Large intestine (tissue), 3 donors: ENCODE data around the gene S100A4. TPM values are rescaled to one million over a fixed set of nuclear protein-coding genes. Genes with fewer than 3 reads are reported as not detected.
A peak's percentile ranks its signal among the peaks of the same experiment; 100 is the strongest.
"Not testable (repeated sequence)": the region's sequence is repeated elsewhere in the genome, so short reads cannot be mapped to it uniquely, and the experiment has no call there.

Source experiments
- DNase-seq, 2 donors: peaks; one replicate each; pipeline versions ENCODE4 v3.0.0 to v3.0.0-alpha.2; 2013
- H3K27ac ChIP-seq: one replicate; pipeline ENCODE4 v1.5.1; 2013; ENCODE audit warnings: low read length
- H3K27me3 ChIP-seq: 2 replicates; pipeline ENCODE4 v1.6.1; 2013; ENCODE audit warnings: low read length; ENCODE audit not compliant: control insufficient read depth, insufficient read depth
- H3K36me3 ChIP-seq: 2 replicates; pipeline ENCODE4 v1.6.1; 2013; ENCODE audit warnings: low read length; ENCODE audit not compliant: control insufficient read depth, insufficient read depth
- H3K4me1 ChIP-seq: one replicate; pipeline ENCODE4 v1.6.1; 2013; ENCODE audit warnings: low read length; ENCODE audit not compliant: control insufficient read depth, insufficient read depth
- H3K4me3 ChIP-seq: one replicate; pipeline ENCODE4 v1.5.1; 2013; ENCODE audit warnings: low read length
- H3K9me3 ChIP-seq: one replicate; pipeline ENCODE4 v1.6.1; 2013; ENCODE audit warnings: mild to moderate bottlenecking, low read depth, low read length, moderate library complexity; ENCODE audit not compliant: control insufficient read depth
- WGBS: methylation state at CpG from one replicate; pipeline ENCODE4 v1.1.5; 2013; ENCODE audit warnings: low lambda C conversion rate; ENCODE audit not compliant: insufficient coverage; 5-methylcytosine and 5-hydroxymethylcytosine counted together
- polyA plus RNA-seq: library from polyadenylated mRNA; unstranded; fragments of 120-200 nt; gene quantifications from one replicate; pipeline ENCODE4 v1.2.1, GENCODE V29; 2013

S100A4 gene
- polyA plus RNA-seq, 1 donor = 18.0 TPM

DNA sequence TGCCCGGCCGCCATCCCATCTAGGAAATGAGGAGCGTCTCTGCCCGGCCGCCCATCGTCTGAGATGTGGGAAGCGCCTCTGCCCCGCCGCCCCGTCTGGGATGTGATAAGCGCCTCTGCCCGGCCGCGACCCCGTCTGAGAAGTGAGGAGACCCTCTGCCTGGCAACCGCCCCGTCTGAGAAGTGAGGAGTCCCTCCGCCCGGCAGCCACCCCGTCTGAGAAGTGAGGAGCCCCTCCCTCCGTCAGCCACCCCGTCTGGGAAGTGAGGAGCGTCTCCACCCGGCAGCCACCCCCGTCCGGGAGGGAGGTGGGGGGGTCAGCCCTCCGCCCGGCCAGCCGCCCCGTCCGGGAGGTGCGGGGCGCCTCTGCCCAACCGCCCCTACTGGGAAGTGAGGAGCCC is 37.2 kb upstream of the S100A4 start:
- H3K4me1 ChIP-seq, H3K4me3 ChIP-seq, DNase-seq, H3K27me3 ChIP-seq, H3K9me3 ChIP-seq, H3K36me3 ChIP-seq, H3K27ac ChIP-seq: not testable (repeated sequence)
- WGBS = no CpG with 5 or more reads among the region's 34 CpGs

DNA sequence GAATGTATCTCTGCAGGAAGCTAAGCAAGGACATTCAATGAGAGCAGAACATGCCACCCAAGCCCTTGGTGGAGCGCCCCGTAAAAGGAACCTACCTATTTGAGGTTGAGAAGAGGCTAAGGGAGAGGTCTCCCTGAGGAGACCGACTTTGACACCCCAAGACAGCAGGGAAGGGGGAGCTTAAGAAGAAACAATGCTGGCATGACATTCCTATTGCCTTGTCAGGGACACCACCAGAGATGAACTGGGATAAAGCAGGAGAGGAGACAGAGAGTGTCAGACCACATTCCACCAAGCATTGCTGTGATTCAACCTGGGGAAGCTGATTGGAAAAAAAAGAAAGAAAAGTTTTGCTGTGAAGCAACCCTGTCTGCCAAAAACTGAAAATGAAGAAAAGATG is 33.3 kb upstream of the S100A4 start:
- Histone ChIP-seq H3K4me3 (no peak overlapping the region), H3K4me1 (peaks cover 2% of the 10 kb centered on the region), H3K36me3 (no peaks in the 10 kb centered on the region), H3K9me3 (peaks cover 4% of the 10 kb centered on the region), H3K27me3 (no peaks in the 10 kb centered on the region), H3K27ac (no peak overlapping the region)
- DNase-seq = no peak
- no CpG with 5 or more reads among the region's 3 CpGs for WGBS

DNA sequence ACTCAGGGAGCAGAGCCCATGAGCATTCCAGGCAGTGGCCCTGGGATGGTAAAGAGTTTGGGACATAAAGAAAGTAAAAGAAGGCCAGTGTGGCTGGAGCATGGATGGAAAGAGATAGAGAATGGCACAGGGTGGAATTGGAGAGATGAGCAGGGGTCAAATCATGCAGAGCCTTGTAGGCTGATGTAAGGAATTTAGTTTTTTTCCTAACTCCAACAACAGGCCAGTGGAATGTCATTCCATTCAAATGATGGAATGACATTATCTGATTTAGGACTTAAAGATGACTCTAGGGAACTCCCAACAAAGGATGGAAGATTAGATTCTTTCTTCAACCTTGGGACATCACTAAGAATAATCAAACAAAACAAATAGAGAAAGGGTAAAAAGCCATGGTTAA is 32.9 kb upstream of the S100A4 start:
- peaks cover 2% of the 10 kb centered on the region for H3K4me1 ChIP-seq
- H3K27ac ChIP-seq = no peak overlapping the region

DNA sequence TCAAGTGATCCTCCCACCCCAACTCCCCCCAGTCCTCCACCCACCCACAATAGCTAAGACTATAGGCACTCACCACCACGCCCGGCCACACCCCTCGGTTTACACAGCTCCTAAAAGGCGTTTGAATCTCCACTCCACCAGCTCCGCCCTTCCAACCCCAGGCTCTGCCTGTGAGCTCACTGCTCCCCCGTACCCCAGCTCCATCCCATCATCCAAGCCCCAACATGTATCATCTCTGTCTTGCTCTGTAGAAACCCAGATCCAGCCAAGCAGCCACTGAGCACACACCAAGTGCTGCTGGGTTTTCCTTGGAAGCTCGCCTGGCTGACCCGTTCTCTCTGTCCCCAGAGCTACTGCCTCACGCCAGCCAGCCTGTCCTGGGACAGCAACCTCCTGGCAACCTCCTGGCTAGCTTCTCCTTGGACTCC is 32.0 kb upstream of the S100A4 start:
- peaks cover 4% of the 10 kb centered on the region for H3K9me3 ChIP-seq
- H3K4me1 ChIP-seq = peaks cover 5% of the 10 kb centered on the region
- H3K27me3 ChIP-seq = no peaks in the 10 kb centered on the region
- no peak overlapping the region for H3K4me3 ChIP-seq
- no peak for DNase-seq
- H3K36me3 ChIP-seq = no peaks in the 10 kb centered on the region
- no peak overlapping the region for H3K27ac ChIP-seq
- WGBS = no CpG with 5 or more reads among the region's 9 CpGs

More for the DNA sequence above, 32.9 kb upstream of the S100A4 start:
- peaks cover 4% of the 10 kb centered on the region for H3K9me3 ChIP-seq
- no peak for DNase-seq
- H3K36me3 ChIP-seq = no peaks in the 10 kb centered on the region
- no peak overlapping the region for H3K4me3 ChIP-seq
- H3K27me3 ChIP-seq = no peaks in the 10 kb centered on the region

- Histone ChIP-seq H3K4me1 (peaks cover 5% of the 10 kb centered on the region), H3K27ac (no peak overlapping the region), H3K27me3 (no peaks in the 10 kb centered on the region), H3K36me3 (no peaks in the 10 kb centered on the region), H3K4me3 (no peak overlapping the region), H3K9me3 (peaks cover 4% of the 10 kb centered on the region)
- 20% methylated on average over 1 of the region's 4 CpGs for WGBS
- no peak for DNase-seq
These were observed 31.5 kb upstream of the S100A4 start for GRCh38 chr1:153577138-153577537.

- WGBS = no CpG with 5 or more reads among the region's 10 CpGs
- not testable (repeated sequence) for H3K4me1 ChIP-seq, H3K36me3 ChIP-seq, H3K9me3 ChIP-seq, H3K27ac ChIP-seq, H3K27me3 ChIP-seq, DNase-seq, H3K4me3 ChIP-seq
These were observed 29.9 kb upstream of the S100A4 start for GRCh38 chr1:153575497-153575896.

- H3K27me3 ChIP-seq, H3K36me3 ChIP-seq, H3K4me3 ChIP-seq, DNase-seq, H3K27ac ChIP-seq, H3K9me3 ChIP-seq: not testable (repeated sequence)
- H3K4me1 ChIP-seq = peaks cover 10% of the 10 kb centered on the region
- WGBS = no CpG with 5 or more reads among the region's 35 CpGs
These were observed 29.5 kb upstream of the S100A4 start for GRCh38 chr1:153575081-153575491.

DNA sequence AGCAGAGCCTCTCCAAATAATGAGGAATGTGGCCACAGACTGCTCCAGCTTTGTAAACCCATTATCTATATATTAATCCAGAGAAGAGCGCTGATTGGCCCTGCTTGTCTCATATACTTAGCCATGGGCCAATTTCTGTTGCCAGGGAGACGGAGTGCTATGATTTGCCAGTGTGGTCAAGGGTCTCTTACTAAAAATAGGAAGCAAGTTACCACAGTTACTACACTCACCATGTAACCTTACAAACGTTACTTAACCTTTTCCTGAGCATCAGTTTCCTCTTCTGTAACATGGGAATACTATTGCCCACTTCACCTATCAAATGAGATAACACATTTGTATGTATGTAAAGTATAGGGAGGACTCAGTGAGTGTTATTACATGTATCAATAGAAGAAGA is 27.7 kb upstream of the S100A4 start:
- peaks cover 15% of the 10 kb centered on the region for H3K4me1 ChIP-seq
- no peaks in the 10 kb centered on the region for H3K27me3 ChIP-seq
- no peak overlapping the region for H3K4me3 ChIP-seq
- no peaks in the 10 kb centered on the region for H3K36me3 ChIP-seq
- H3K9me3 ChIP-seq = peaks cover 4% of the 10 kb centered on the region
- H3K27ac ChIP-seq = no peak overlapping the region
- DNase-seq = no peak
- no CpG with 5 or more reads among the region's 3 CpGs for WGBS

DNA sequence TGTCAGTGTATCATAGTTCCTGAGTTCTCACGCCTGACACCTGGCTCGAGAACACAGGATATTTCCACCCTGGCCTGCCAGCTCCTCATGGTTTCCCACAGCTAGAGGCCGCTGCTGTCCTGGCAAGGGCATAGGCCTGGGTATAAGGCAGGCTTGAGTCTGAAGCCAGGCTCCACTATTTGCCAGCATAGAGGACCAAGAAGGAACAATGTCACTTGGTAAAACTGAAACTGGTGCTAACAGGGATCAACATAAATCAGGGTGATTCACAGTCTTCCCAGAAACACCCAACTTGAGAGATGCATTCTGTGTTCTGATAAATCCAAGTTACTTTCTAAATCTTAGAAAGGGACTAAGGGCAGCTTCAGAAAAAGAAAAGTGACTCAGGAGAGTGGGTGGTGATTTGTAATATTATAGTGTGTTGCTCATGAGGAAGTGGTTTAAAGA is 27.0 kb upstream of the S100A4 start:
- no peak overlapping the region for H3K4me3 ChIP-seq
- H3K27me3 ChIP-seq = no peaks in the 10 kb centered on the region
- peaks cover 4% of the 10 kb centered on the region for H3K9me3 ChIP-seq
- H3K36me3 ChIP-seq = no peaks in the 10 kb centered on the region
- DNase-seq = peak; percentile 73 to 76
- H3K4me1 ChIP-seq = peaks cover 22% of the 10 kb centered on the region
- WGBS = no CpG with 5 or more reads among the region's 3 CpGs
- no peak overlapping the region for H3K27ac ChIP-seq

GRCh38 chr1:153571706-153572105 is 26.1 kb upstream of the S100A4 start:
- Histone ChIP-seq H3K36me3 (no peaks in the 10 kb centered on the region), H3K27ac (no peak overlapping the region)
- WGBS = 100% methylated on average over 1 of the region's 7 CpGs

DNA sequence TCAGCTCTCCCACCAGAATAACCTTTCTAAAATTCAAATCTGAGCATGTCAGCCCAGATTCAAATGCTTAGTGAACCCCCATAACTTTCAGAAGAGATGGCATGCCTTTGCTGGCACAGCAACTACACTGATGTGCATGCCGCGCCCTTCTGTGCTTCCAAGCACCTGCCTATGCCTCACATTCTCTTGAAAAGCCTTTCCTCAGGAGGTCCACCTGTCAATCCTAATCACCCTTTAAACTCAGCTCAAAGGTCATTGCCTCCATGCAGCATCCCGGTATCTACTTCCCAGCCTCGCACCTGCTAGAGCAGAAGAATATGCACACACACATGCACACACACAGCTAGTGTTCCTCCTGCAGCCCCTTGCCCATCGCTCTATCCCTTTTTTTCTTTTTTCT is 25.3 kb upstream of the S100A4 start:
- DNase-seq = peak; percentile 74 to 91
- peak overlapping the region; percentile 65 for H3K27ac ChIP-seq
- WGBS = no CpG with 5 or more reads among the region's 5 CpGs
- H3K27me3 ChIP-seq = no peaks in the 10 kb centered on the region
- H3K9me3 ChIP-seq = peaks cover 4% of the 10 kb centered on the region
- no peak overlapping the region for H3K4me3 ChIP-seq
- H3K4me1 ChIP-seq = peaks cover 36% of the 10 kb centered on the region
- no peaks in the 10 kb centered on the region for H3K36me3 ChIP-seq

More at GRCh38 chr1:153571706-153572105, 26.1 kb upstream of the S100A4 start:
- Histone ChIP-seq H3K4me1 (peaks cover 31% of the 10 kb centered on the region), H3K27me3 (no peaks in the 10 kb centered on the region), H3K4me3 (no peak overlapping the region), H3K9me3 (peaks cover 4% of the 10 kb centered on the region)
- DNase-seq = no peak
